ENCODE data around the gene GALR3.
A peak's percentile ranks its signal among the peaks of the same experiment; 100 is the strongest.

GALR3 gene

GRCh38 chr22:37807410-37808293, 15.5 kb upstream of the GALR3 start, which contains the start of gene GCAT:
TSS of gene GCAT (plus strand) at chr22:37807934. CDS start at chr22:37807968, 34 bp downstream.
- peak; percentile 66; the same call in 1 of the 2 replicates for TF ChIP-seq POLR2AphosphoS5 (IDR thresholded peaks at IDR 0.05; ENCODE audit: low read depth, low read length)
- TF ChIP-seq REST (IDR thresholded peaks at IDR 0.05; ENCODE audit: insufficient read depth in 1 of 2, low read depth in 2 of 2, low read length in 2 of 2) = no peak
- peak; percentile 75 for TF ChIP-seq FOXP2 (optimal IDR thresholded peaks at IDR 0.05; ENCODE audit: borderline replicate concordance, extremely low read depth, extremely low read length, insufficient read depth)
- TF ChIP-seq SIN3A (IDR thresholded peaks at IDR 0.05; ENCODE audit: borderline replicate concordance, insufficient read depth, low read length) = peak; percentile 61; the same call in 1 of the 2 replicates
- 0 out of 2 replicates have a peak, but pooled peaks have one; percentile 54 for TF ChIP-seq TAF1 (IDR thresholded peaks at IDR 0.05; ENCODE audit: borderline replicate concordance, insufficient read depth, low read length)

GRCh38 chr22:37808294-37808657, 14.9 kb upstream of the GALR3 start:
- no peak for TF ChIP-seq REST (IDR thresholded peaks at IDR 0.05; ENCODE audit: insufficient read depth in 1 of 2, low read depth in 2 of 2, low read length in 2 of 2)
- TF ChIP-seq FOXP2 (optimal IDR thresholded peaks at IDR 0.05; ENCODE audit: borderline replicate concordance, extremely low read depth, extremely low read length, insufficient read depth) = no peak
- TF ChIP-seq TAF1 (IDR thresholded peaks at IDR 0.05; ENCODE audit: borderline replicate concordance, insufficient read depth, low read length) = no peak
- no peak for TF ChIP-seq POLR2AphosphoS5 (IDR thresholded peaks at IDR 0.05; ENCODE audit: low read depth, low read length)
- no peak for TF ChIP-seq SIN3A (IDR thresholded peaks at IDR 0.05; ENCODE audit: borderline replicate concordance, insufficient read depth, low read length)

GRCh38 chr22:37809672-37810333, 13.4 kb upstream of the GALR3 start:
- no peak for TF ChIP-seq POLR2AphosphoS5 (IDR thresholded peaks at IDR 0.05; ENCODE audit: low read depth, low read length)

- no peak for TF ChIP-seq TAF1 (IDR thresholded peaks at IDR 0.05; ENCODE audit: borderline replicate concordance, insufficient read depth, low read length)
- no peak for TF ChIP-seq POLR2AphosphoS5 (IDR thresholded peaks at IDR 0.05; ENCODE audit: low read depth, low read length)
- no peak for TF ChIP-seq SIN3A (IDR thresholded peaks at IDR 0.05; ENCODE audit: borderline replicate concordance, insufficient read depth, low read length)
- TF ChIP-seq FOXP2 (optimal IDR thresholded peaks at IDR 0.05; ENCODE audit: borderline replicate concordance, extremely low read depth, extremely low read length, insufficient read depth) = no peak
- no peak for TF ChIP-seq REST (IDR thresholded peaks at IDR 0.05; ENCODE audit: insufficient read depth in 1 of 2, low read depth in 2 of 2, low read length in 2 of 2)
These were observed 11.3 kb upstream of the GALR3 start for GRCh38 chr22:37811867-37812266.

GRCh38 chr22:37812869-37813678, 10.1 kb upstream of the GALR3 start:
- no peak for TF ChIP-seq REST (IDR thresholded peaks at IDR 0.05; ENCODE audit: insufficient read depth in 1 of 2, low read depth in 2 of 2, low read length in 2 of 2)
- TF ChIP-seq FOXP2 (optimal IDR thresholded peaks at IDR 0.05; ENCODE audit: borderline replicate concordance, extremely low read depth, extremely low read length, insufficient read depth) = no peak
- TF ChIP-seq TAF1 (IDR thresholded peaks at IDR 0.05; ENCODE audit: borderline replicate concordance, insufficient read depth, low read length) = no peak
- TF ChIP-seq POLR2AphosphoS5 (IDR thresholded peaks at IDR 0.05; ENCODE audit: low read depth, low read length) = no peak
- no peak for TF ChIP-seq SIN3A (IDR thresholded peaks at IDR 0.05; ENCODE audit: borderline replicate concordance, insufficient read depth, low read length)
